Caco-2 (cell line): ENCODE measurements around the gene QPCT. TPM values are rescaled to one million over a fixed set of nuclear protein-coding genes. Genes with fewer than 3 reads are reported as not detected.
"Not testable (repeated sequence)": the region's sequence is repeated elsewhere in the genome, so short reads cannot be mapped to it uniquely, and the experiment has no call there.

Source experiments
- BruUV-seq: library from RNA; stranded (reverse); fragments of 400-500 nt; replicated peaks from 2 replicates; lab custom pipeline; 2021; lab: Mats Ljungman, UMichigan
- CTCF ChIA-PET: fragments of 300-600 bp; sonication (Branson Sonifier 250); formaldehyde crosslinking; loops from one replicate; lab custom pipeline; 2022; ENCODE audit warnings: antibody characterized with exemption; lab: Charles Lee
- POLR2A ChIA-PET: fragments of 300-600 bp; sonication (Branson Sonifier 250); formaldehyde crosslinking; loops from one replicate; lab custom pipeline; 2022; ENCODE audit warnings: antibody characterized with exemption; lab: Charles Lee
- DNase-seq, 2 experiments: peaks; one replicate each; pipeline versions ENCODE4 v3.0.0 to v3.0.0-alpha.2; 2020 to 2022
- H3K27me3 ChIP-seq: replicated peaks from 2 replicates; pipeline ENCODE4 v1.6.0; 2011; ENCODE audit warnings: low read length; ENCODE audit not compliant: control insufficient read depth, insufficient read depth
- H3K36me3 ChIP-seq: 2 replicates; pipeline ENCODE4 v1.5.1; 2011; ENCODE audit warnings: low read length; ENCODE audit not compliant: control insufficient read depth, insufficient read depth
- H3K4me1 ChIP-seq: fragments of 250-450 bp; sonication (Bioruptor Pico); 2 replicates; pipeline ENCODE4 v1.5.1; 2020; ENCODE audit warnings: mild to moderate bottlenecking
- H3K4me3 ChIP-seq: 2 replicates; pipeline ENCODE4 v1.5.1; 2011; ENCODE audit warnings: low read depth, mild to moderate bottlenecking, control low read depth, low read length
- H3K9me3 ChIP-seq: fragments of 250-450 bp; sonication (Bioruptor Pico); 2 replicates; pipeline ENCODE4 v1.5.1; 2020; ENCODE audit warnings: mild to moderate bottlenecking, moderate library complexity
- H3K27ac Mint-ChIP-seq: one replicate; pipeline ENCODE4 v1.8.0; 2022; ENCODE audit warnings: mixed read lengths; ENCODE audit not compliant: unreplicated experiment
- H3K27me3 Mint-ChIP-seq: one replicate; pipeline ENCODE4 v1.8.0; 2022; ENCODE audit warnings: mixed read lengths; ENCODE audit not compliant: insufficient read depth, unreplicated experiment
- H3K36me3 Mint-ChIP-seq: one replicate; pipeline ENCODE4 v1.8.0; 2022; ENCODE audit warnings: mild to moderate bottlenecking, mixed read lengths; ENCODE audit not compliant: insufficient read depth, unreplicated experiment
- H3K4me1 Mint-ChIP-seq: one replicate; pipeline ENCODE4 v1.8.0; 2022; ENCODE audit warnings: low read depth, mixed read lengths; ENCODE audit not compliant: unreplicated experiment
- H3K4me3 Mint-ChIP-seq: one replicate; pipeline ENCODE4 v1.8.0; 2022; ENCODE audit warnings: mild to moderate bottlenecking, moderate library complexity, mixed read lengths; ENCODE audit not compliant: unreplicated experiment
- H3K9me3 Mint-ChIP-seq: one replicate; pipeline ENCODE4 v1.8.0; 2022; ENCODE audit warnings: mixed read lengths; ENCODE audit not compliant: unreplicated experiment
- intact Hi-C: fragments of 100-400 bp; cut with micrococcal nuclease; formaldehyde crosslinking; loops from one replicate; pipeline ENCODE4 v1.10.0; 2022; ENCODE audit not compliant: unreplicated experiment
- total RNA-seq: library from RNA; stranded (reverse); gene quantifications from 2 replicates; pipeline ENCODE4 v1.2.3, GENCODE V29; 2022
- TF ChIP-seq, protein P1 (sequence below), 2 experiments: fragments of 200-600 bp in 1 of 2; IDR thresholded peaks; 1 replicate in 1 of 2; 2 replicates in 1 of 2; pipeline versions ENCODE4 v1.5.1 to v1.8.0; 2011 to 2022; ENCODE audit warnings: antibody characterized with exemption in 1 of 2, control low read depth in 1 of 2, inconsistent platforms in 1 of 2, low read depth in 1 of 2, low read length in 1 of 2, mild to moderate bottlenecking in 1 of 2, moderate library complexity in 1 of 2; ENCODE audit not compliant: insufficient read depth in 1 of 2, severe bottlenecking in 1 of 2, unreplicated experiment in 1 of 2

Gene QPCT
- total RNA-seq, 1 experiment from 2014 or later, result 4.7 TPM

DNA sequence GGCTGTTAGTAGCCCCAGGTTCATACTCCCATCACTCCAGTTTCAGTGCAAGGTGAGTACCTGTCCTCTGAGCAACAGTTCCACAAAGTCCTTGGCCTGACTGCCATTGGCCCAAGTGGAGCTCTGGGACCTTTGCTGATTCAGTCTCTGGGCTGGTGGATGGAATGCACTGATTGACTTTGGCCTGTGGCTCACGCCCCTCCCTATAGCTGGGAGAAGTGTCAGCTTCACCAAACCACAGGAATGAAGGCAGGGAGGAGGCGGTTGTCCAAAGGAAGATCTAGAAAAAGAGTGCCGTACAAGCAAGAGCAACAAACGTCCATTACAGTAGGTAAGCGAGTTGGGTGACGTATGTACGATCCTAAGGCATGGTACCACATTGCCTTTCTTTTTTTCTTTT, 34.0 kb downstream of the QPCT start:
- Mint-ChIP-seq H3K4me1 (no peaks in the 10 kb centered on the region), H3K27me3 (peaks cover 4% of the 10 kb centered on the region), H3K9me3 (no peaks in the 10 kb centered on the region), H3K36me3 (no peaks in the 10 kb centered on the region), H3K4me3 (no peak overlapping the region), H3K27ac (no peak overlapping the region)
- intact Hi-C loops, result no loop called here
- Histone ChIP-seq H3K9me3 (no peaks in the 10 kb centered on the region), H3K27me3 (no peaks in the 10 kb centered on the region; the same call in 1 of the 2 replicates), H3K4me1 (no peaks in the 10 kb centered on the region), H3K4me3 (no peak overlapping the region), H3K36me3 (no peaks in the 10 kb centered on the region)
- CTCF ChIA-PET, result no interaction called here
- POLR2A ChIA-PET, result no interaction called here
- TF ChIP-seq, protein P1, sequence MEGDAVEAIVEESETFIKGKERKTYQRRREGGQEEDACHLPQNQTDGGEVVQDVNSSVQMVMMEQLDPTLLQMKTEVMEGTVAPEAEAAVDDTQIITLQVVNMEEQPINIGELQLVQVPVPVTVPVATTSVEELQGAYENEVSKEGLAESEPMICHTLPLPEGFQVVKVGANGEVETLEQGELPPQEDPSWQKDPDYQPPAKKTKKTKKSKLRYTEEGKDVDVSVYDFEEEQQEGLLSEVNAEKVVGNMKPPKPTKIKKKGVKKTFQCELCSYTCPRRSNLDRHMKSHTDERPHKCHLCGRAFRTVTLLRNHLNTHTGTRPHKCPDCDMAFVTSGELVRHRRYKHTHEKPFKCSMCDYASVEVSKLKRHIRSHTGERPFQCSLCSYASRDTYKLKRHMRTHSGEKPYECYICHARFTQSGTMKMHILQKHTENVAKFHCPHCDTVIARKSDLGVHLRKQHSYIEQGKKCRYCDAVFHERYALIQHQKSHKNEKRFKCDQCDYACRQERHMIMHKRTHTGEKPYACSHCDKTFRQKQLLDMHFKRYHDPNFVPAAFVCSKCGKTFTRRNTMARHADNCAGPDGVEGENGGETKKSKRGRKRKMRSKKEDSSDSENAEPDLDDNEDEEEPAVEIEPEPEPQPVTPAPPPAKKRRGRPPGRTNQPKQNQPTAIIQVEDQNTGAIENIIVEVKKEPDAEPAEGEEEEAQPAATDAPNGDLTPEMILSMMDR (IDR thresholded peaks at IDR 0.05; ENCODE audit: insufficient read depth in 1 of 2, low read depth in 1 of 2, low read length in 1 of 2, severe bottlenecking in 1 of 2, unreplicated experiment in 1 of 2), result no peak
- no TSS peak for BruUV-seq
- no peak for DNase-seq

DNA sequence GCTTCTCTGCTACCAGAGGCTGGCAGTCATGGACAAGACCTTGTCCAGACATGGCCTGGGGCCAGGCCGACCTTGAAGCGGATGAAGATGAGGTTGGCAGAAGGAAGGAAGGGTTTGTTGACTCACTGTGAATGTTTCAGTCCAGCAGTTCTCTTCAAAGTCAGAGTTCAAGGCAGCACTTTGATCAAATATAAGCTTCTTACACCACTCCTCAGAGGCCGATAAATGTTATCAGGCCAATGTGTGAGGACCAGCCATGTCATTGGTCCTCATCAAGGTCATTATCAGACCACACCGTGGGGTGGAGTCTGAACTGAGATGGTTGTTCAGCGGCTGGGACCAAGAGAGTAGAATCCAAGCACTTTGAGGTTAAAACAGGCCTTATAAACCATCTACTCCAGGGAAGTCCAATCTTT, 35.5 kb downstream of the QPCT start:
- Histone ChIP-seq H3K27me3 (no peaks in the 10 kb centered on the region), H3K9me3 (no peaks in the 10 kb centered on the region), H3K36me3 (no peaks in the 10 kb centered on the region), H3K4me1 (no peaks in the 10 kb centered on the region), H3K4me3 (no peak overlapping the region)
- Mint-ChIP-seq H3K27me3 (peaks cover 3% of the 10 kb centered on the region), H3K4me3 (no peak overlapping the region), H3K4me1 (no peaks in the 10 kb centered on the region), H3K36me3 (no peaks in the 10 kb centered on the region), H3K27ac (no peak overlapping the region), H3K9me3 (no peaks in the 10 kb centered on the region)
- TF ChIP-seq, protein P1 (IDR thresholded peaks at IDR 0.05; ENCODE audit: insufficient read depth in 1 of 2, low read depth in 1 of 2, low read length in 1 of 2, severe bottlenecking in 1 of 2, unreplicated experiment in 1 of 2), result no peak
- ChIA-PET CTCF (no interaction called here), POLR2A (no interaction called here)
- intact Hi-C loops, result no loop called here
- BruUV-seq, result no TSS peak
- no peak for DNase-seq

DNA sequence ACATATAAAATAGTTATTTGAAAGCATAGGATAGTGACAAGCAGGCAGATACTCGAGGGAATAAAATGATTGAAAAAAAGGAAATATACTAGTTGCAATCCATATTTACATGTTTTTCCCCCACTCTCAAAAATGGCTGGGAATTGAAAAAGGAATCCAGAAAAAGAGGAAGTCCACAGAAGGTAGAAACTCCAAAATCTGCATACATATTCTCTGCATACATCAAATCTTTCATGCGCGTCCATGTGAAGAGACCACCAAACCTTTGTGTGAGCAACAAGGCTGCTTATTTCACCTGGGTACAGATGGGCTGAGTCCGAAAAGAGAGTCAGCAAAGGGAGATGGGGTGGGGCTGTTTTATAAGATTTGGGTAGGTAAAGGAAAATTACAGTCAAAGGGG, 36.4 kb downstream of the QPCT start:
- H3K4me1 ChIP-seq, H3K4me3 ChIP-seq, H3K36me3 ChIP-seq, H3K9me3 Mint-ChIP-seq, H3K27me3 Mint-ChIP-seq, H3K4me3 Mint-ChIP-seq, POLR2A ChIA-PET, H3K27me3 ChIP-seq, DNase-seq, H3K27ac Mint-ChIP-seq, H3K4me1 Mint-ChIP-seq, H3K9me3 ChIP-seq, intact Hi-C loops, BruUV-seq, H3K36me3 Mint-ChIP-seq, CTCF ChIA-PET: not testable (repeated sequence)

DNA sequence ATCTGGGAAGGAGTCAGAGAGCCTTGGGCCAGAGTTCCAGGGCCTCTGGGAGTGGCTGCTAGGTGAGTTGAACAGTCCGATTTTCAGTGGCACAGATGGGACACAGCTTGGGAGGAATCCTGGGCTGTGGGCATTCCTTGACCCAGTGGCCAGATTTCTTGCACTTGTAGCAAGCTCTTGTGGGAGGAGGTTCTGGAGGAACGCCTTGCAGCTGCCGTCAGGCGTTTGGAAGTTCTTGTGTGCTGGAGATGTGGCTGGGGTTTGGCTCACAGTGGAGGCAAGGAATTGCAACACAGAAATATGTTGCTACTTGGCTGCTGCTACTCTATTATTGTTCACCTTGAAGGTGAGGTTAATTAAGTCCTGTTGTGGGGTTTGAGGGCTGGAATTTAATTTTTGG, 39.8 kb downstream of the QPCT start:
- DNase-seq, H3K4me1 Mint-ChIP-seq, H3K27me3 ChIP-seq, H3K4me3 Mint-ChIP-seq, POLR2A ChIA-PET, H3K36me3 Mint-ChIP-seq, H3K36me3 ChIP-seq, H3K27ac Mint-ChIP-seq, H3K27me3 Mint-ChIP-seq, H3K4me3 ChIP-seq, H3K4me1 ChIP-seq, H3K9me3 Mint-ChIP-seq, BruUV-seq, H3K9me3 ChIP-seq, CTCF ChIA-PET, intact Hi-C loops: not testable (repeated sequence)
